Midbrain (tissue), 1 donor: ENCODE data around the gene ZFP36L1.

Source experiments
- DNase-seq: peaks from one replicate; lab custom pipeline; 2025; lab: John Stamatoyannopoulos, UW

The ZFP36L1 gene

DNA sequence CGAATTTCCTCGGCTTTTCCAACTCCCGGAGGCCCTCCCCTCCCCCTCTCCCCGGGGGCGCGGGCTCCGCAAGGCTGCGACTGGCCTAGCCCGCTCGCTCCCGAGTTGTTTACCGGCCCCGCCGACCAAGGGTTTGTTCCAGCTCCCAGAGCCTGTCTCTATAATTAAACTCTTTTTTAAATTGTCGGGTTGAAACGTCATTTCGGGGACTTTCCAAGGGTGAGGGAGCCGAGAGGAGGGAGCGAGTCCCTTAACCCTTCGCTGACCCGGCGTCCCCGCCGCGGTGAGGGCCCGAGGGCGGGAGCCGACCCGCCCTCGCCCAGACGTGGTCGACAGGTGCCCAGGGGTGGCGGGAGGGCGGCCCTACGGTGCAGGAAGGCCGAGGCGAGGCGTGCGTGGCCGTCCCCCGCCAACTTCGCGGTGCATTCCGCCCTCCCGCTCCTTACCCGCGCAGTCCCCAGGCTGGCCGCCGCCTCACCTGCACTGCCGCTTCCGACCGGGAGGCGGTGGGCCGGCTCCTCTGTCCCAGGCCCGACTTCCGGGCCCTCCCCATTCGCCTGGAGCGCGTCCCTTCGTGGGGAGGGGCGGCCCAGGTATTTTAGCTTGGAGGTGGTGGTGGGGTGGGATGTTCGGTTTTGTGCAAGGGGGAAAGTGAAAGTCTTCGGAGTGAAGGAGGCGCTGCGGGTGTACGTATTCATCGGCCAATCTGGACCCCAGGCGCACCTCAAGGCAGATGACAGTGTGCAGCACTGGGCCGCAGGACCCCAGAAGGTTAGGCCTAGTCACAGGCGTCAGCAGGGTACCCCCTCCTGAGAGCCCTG lies 2.9 kb upstream of the ZFP36L1 start:
- DNase-seq = peak; percentile 69

GRCh38 chr14:68794851-68795596 lies 2.2 kb upstream of the ZFP36L1 start:
- DNase-seq = peak; percentile 69

- DNase-seq = no peak
Measured at GRCh38 chr14:68794130-68794850, 1.4 kb upstream of the ZFP36L1 start.

GRCh38 chr14:68793734-68794129 lies 865 bp upstream of the ZFP36L1 start:
- DNase-seq = peak; percentile 64

GRCh38 chr14:68792678-68792978 lies 239 bp downstream of the ZFP36L1 start:
- no peak for DNase-seq

DNA sequence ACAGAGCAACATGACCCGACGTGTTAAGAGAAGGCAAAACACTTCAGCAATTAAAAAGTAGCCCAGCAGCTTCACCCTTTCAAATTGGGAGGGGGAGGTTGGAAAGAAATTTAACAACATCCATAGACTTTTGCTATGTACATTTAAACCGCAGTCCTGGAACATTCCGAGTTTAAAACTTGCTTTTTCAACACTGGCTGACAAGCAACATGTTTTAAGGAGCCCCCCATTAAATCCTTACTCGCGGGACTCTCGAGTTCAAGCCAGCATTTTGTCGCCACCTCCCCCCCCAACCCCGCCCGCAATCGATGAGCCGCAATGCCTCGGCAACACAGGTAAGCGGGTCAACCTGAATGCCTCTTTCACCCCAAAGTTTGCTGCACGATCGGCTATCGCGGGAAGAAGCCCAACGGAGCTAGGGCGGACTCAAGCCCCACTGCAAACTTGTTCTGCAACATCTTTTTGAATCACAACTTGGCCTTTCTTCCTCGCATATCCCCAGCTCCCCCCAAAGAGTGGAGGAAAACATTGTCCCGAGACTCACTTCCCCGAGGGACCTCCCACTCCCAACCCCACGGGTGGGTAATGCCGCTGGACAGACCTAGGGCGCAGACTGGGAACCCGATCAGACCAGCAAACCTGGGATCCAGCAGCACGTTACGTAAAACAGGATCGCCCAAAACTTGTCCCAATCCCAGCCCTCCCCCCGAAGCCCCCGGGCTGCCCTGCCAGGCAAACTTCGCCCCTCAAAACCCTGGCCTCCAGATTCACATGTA lies 777 bp downstream of the ZFP36L1 start:
- peak; percentile 69 for DNase-seq

DNA sequence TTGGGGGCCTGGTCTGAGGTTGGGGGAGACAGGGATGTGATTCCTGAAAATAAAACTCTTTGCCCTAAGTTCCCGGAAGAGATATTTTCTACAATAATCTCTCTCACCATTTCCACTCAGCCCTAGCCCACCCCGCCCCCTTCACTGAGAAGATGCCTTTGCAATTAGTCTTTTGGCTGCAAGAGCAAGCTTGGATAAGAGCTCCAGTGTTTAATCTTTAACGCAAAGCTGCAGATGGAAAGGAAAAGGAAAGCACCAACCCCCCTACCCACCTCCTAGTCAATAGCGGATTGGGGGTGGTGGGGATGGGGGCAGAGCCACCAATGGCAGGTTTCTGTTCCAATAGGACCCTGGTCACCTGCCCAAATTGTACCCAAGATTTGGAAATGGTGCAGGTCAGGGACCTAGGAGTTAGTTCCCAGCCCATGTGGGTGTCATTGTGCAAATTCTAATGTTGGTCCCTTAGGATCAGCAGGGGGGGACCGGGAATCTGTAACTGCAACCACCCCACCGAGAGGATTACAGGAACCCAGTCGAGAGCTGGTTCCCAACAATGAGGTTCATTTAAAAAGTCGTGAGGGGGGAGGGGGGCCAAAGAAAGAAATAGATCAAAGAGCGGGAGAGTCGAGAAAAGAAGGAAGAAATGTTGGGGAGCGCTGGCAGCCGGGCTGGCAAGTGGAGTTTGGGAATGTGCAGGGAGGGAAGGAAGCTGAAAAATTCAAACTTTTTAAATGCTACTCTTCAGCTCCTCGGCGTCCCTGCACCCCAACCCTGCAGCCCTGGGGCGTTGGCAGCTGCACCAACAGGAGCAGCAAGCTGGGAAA lies 1.6 kb downstream of the ZFP36L1 start:
- DNase-seq = peak; percentile 56

- DNase-seq = peak; percentile 60
Measured at GRCh38 chr14:68790644-68791077, 2.2 kb downstream of the ZFP36L1 start.

DNA sequence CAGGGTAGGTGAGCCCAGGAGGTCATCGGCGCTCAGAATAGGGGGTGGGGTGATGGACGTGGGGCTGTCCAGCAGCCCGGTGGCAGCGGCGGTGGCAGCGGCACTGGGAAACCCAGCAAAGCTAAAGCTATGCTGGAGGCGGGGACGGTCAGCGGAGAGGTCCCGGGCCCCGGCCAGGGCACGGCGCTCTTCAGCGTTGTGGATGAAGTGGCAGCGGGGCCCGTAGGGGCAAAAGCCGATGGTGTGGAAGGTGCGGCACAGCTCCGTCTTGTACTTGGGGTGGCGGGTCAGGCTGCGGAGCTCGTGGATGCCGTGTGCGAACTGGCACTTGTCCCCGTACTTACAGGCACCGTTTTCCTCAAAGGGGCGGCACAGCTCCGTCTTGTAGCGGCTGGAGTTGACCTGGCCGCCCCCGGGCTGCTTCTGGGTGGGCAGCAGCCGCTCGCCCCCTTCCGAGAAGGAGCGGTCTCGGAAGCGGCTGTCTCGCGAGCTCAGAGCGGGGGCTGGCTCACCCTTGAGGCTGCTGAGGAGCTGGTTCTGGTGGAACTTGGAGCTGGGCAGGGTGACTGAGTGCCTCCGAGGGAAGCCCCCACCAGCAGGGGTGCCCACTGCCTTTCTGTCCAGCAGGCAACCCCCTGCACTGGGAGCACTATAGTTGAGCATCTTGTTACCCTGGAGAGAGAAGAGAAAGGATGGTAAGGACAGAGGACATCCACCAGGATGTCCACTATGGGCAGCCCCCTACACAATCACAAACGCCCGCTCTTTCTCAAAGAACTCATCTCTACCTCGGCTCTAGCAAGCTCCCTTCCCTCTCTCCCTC lies 2.8 kb downstream of the ZFP36L1 start:
- peak; percentile 78 for DNase-seq

DNA sequence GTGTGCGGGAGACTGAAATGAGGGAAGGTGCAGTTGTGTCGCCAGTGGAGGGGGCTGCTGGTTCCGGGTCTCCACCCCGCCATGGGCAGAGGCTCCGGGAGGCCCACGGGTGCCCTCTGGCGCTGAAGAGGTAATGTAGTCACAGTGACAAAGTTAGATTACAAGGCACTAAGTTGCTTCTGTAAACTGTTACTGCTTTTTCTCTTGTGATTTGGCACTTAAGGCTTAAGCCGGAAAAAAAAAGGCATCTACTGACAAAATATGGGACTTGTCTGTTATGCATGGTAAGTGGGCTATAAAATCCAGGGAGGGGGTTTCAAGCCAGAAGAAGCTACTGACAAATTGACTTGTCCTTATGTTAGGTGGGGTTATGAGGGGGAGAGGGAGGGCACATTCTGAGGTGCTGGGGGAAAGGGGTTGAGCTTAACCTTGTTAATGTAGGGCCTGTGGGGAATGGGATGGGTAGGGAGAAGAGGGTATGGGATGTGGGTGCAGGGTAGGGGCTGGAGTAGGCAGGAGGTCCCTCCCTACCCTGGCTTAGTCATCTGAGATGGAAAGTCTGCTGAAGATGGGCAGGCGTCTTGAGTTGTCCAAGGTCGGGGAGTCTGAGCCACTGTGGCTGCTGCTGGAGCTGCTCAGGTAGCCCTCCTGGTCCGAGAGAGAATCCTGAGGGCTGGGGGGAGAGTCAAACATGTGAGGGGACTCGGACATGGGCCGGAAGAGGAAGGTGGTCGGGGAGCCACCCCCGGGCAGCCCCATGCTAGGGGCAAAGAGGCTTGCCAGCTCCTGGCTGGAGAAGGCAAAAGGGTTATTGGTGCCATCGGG lies 3.7 kb downstream of the ZFP36L1 start:
- peak; percentile 90 for DNase-seq

- peak; percentile 80 for DNase-seq
Measured at GRCh38 chr14:68788275-68788995, 4.4 kb downstream of the ZFP36L1 start.

- DNase-seq = peak; percentile 19
Measured at GRCh38 chr14:68787092-68787992, 5.5 kb downstream of the ZFP36L1 start.

- no peak for DNase-seq
Measured at GRCh38 chr14:68786491-68787091, 6.3 kb downstream of the ZFP36L1 start.

GRCh38 chr14:68785534-68786490 lies 7.1 kb downstream of the ZFP36L1 start:
- no peak for DNase-seq

DNA sequence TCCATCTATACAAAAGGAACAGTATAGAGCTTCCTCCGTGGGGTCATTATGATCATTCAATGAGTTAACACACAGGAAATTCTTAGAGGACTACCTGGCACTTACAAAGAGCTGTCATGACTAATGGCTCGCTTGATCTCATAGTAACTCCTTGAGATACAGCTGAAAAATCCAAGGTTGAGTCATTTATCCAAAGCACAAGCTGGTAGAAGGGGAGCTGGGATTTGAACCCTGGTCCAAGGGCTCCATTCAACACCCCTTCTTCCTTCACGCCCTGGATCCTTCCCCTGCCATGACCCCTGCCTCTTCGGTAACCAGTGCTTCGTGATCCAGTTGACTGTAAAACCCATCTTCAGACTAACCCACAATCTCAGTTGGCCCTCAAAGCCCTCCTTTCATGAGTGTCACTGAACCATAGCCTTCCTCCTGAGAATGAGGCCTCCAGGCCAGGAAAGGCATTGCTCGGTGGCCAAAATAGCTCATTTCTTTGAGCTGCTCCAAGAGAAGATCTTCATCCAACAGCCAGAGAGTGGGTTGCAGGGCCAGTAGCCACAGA lies 7.8 kb downstream of the ZFP36L1 start:
- DNase-seq = no peak
